ENCODE results near the gene SMYD3.
"Not testable (repeated sequence)": the region's sequence is repeated elsewhere in the genome, so short reads cannot be mapped to it uniquely, and the experiment has no call there.

SMYD3 gene

DNA sequence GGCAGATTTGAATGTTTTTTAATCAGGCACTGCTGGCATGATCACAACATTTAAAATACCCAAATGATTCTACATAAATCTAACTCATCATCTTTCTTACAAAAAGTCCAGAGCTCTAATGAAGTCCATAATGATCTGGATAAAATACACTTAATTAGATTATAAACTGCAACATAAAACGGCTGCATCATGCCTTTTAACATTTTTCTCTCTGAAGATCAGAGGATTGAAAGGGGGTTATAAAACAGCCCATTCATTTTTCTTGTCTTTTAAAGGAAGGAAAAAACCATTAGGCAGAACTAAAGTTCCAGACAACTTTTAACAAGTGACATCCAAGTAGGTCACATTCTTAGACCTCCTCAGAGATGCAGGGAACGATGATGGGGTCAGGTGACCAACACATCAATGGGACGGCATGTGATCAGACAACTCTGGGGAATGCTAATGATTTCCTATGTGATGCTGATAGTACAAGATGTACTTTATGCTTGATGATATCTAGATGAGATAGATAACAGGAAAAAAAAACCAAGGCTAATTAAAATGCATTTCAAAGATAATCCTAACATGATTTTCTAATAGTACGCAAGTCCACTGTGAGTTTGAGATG, 455.1 kb downstream of the SMYD3 start:
- no peak for DNase-seq

DNA sequence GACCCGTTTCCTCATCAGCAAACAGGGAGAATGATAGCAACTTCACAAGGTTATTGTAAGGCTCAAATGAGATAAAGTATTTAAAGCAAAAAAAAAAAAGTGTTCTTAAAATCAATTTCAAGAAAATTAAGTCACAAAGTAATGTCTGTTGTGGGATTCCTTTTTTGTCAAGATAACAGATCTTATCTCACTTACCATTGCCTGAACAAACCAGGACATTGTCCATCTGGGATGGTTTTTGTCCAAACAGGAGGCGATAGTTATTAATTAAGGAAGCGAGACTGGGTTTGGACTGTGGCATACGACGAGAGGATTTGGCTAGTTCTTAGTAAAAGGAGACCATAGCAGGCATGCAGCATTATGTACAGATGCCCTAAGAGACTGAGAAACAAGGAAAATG, 458.4 kb downstream of the SMYD3 start:
- no peak for DNase-seq

DNA sequence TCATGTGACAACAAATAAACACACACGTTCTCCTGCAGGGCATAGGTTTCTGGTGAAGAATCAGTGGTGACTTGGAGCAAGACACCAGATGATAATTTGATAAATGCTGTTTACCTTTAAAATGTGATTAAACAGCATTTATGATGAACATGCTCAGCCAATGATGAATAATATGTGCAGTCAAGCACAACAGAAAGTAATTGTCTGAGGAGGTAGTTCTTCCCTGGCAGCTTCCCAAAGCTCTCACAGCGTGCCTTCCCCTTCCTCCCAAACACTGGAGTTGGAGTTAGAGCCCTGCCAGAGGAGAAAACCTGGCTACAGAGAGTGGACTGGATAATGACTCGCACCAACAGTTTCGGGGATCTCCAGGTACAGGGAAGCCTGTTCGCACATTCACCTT, 463.5 kb downstream of the SMYD3 start:
- no peak for DNase-seq

DNA sequence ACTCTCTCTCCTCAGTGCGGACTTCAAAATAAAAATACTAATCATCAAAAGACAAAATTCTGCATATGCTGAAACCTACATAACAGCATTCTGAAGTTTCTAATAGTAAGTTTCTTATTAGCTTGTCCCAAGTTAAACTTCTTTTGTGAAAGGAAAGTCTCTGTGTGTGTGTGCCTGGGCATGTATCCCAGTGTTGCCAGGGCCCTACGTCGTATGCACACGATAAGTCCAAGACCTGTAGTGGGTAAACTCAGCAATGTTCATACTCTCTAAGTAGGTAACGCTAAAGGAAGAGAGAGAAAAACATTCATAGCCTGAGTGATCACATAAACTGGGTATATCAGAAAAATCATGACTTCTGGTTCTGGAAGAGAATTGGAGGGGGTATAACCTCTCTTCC, 465.7 kb downstream of the SMYD3 start:
- no peak for DNase-seq

DNA sequence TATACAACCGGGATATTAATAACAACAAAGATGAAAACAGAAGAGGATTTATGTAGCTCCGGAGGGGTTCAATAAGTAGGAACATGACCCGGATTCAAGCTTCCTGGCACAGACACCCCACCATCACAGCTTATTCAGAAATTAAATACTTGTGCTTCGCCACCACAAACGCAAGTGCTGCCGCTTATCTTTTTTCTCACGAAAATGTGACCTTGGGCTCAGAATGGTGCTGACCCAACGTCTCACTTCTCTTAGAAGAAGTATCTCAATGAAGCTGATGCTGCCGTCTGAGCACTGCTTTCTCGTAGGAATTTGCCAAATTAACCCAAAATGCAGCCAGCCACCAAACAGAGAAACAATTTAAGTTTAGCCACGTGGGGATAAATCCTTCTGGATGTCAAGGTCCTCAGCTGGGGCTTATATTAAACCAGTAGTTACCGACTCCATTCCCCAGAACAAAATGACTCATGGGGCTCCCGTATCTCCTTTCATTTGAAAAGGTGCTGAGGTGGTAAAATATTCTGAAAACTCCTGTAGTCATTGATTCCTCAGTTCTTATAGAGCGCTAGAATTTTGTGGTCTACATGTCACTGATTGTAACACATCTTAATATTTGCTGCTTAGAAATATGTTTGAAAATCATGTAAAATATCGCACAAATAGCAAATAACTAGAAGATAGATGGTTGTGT, 466.7 kb downstream of the SMYD3 start:
- no peak for DNase-seq

GRCh38 chr1:246039584-246039983, 467.5 kb downstream of the SMYD3 start:
- DNase-seq = no peak

DNA sequence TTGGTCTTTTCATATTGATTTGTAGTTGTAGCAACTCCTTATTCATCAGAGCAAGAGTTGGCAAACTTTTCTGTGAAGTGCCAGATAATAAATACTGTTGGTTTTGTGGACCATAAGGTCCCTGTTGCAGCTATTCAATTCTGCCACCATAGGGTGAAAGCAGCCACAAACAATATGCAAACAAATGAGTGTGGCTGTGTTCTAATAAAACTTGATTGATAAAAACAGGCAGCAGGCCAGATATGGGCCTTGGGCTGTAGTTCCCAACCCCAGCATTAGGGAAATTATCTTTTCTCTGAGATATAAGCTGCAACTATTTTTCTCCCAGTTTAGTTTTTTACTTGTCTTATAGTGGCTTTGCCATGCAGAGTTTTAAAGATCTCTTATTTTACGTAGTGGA, 469.2 kb downstream of the SMYD3 start:
- DNase-seq = no peak

DNA sequence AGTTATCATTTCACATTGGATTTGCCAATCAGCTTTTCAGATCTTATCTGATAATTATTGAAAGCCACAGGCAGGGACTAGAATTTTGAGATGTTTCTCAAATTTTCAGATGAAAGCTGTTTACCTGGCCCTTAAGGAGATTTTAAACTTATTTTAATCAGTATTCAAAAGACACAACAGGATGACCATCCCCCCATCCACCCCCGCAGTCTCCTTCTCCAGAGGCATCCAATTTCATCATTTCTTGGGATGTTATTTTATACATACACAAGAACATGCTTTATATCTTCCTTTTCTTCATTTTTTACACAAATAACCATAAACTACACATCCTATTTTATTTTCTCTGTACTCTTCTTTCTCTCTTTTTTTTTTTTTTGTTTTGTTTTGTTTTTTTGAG, 470.9 kb downstream of the SMYD3 start:
- no peak for DNase-seq

DNA sequence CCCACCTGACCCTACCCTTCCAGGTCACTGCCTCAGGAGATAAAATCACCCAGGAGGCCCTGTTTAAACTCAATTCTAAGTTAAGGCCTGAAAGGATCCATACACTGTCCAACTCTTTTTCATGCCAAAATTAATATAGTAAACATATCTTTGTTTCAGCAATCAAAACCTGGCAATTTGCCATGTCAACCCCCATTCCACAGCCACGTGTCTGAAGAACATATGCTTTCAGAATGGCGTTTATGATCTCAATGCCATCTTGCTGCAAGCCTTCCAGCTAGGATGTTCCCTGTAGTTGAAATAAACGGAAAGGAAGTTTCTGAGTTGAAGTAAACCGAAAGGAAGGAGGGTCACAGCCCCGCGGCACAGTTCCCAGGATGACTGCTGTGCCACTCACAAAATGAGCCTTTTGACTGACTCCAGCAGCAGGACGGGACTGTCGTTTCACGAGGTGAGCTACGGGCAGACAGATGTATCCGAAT, 472.0 kb downstream of the SMYD3 start:
- DNase-seq = no peak

DNA sequence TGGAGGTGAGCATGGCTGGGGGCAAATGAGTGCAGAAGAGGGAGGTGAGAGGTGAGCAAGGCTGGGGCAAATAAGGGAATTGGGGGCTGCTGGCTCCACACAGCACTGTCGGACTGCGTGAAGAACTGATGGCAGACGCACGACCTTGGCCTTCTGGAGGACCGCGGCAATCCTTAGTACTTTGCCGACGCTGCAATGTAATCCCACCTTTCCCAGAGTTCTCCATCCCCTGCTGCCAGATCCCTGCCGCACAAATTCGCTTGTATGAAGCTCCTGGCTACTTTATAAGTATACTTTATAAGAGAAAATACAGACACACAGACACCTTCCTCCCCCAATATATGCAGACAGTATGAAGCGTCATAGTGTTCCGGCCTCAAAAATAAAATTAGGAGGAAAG, 472.4 kb downstream of the SMYD3 start:
- DNase-seq = no peak

- no peak for DNase-seq
Observed at GRCh38 chr1:246032984-246033383, 474.1 kb downstream of the SMYD3 start.

GRCh38 chr1:246032031-246032551, 475.0 kb downstream of the SMYD3 start:
- no peak for DNase-seq

DNA sequence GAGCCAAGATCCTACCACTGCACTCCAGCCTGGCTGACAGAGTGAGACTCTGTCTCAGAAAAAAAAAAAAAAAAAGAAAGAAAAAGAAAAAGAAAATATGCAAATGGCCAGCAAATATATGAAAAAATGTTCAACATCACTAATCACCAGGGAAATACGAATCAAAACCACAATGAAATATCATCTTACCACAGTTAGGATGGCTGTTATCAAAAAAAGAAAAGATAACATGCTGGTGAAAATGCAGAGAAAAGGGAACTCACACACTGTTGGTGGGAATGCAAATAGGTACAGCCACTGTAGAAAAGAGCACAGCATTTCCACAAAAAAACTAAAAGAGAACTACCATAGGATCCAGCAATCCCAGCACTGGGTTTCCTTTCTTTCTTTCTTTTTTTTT, 477.5 kb downstream of the SMYD3 start:
- DNase-seq = no peak

DNA sequence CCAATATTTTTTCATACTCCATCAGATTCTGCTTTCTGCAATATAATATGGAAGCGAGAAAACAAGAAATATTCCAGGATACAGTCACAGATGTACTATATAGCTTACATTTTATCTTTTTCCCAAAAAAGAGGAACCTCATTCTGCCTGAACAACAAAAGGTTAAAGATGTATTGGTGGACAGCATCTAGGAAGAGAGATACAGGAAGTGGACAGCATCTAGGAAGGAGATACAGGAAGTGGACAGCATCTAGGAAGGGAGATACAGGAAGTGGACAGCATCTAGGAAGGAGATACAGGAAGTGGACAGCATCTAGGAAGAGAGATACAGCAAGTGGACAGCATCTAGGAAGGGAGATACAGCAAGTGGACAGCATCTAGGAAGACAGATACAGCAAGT, 483.0 kb downstream of the SMYD3 start:
- not testable (repeated sequence) for DNase-seq

- DNase-seq = no peak
Observed at GRCh38 chr1:246020211-246020954, 486.7 kb downstream of the SMYD3 start.

DNA sequence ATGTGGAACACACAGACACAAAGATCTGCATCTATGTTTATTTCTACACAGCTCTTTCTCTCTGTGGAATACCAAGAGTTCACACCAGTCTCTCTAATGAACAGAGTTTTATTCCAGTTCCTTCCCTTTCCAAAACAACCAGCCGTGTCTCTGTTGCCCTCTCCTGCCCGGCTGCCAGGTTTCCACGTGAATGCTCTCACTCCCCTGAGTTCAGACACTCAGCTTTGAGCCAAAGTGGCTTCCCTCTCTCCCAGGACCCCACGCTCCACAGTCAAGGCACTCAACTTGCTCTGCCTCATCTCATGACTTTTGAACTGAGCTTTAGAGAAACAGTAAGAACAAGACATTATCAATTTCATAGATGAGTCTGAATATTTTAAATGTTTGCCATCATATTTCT, 488.9 kb downstream of the SMYD3 start:
- DNase-seq = no peak

DNA sequence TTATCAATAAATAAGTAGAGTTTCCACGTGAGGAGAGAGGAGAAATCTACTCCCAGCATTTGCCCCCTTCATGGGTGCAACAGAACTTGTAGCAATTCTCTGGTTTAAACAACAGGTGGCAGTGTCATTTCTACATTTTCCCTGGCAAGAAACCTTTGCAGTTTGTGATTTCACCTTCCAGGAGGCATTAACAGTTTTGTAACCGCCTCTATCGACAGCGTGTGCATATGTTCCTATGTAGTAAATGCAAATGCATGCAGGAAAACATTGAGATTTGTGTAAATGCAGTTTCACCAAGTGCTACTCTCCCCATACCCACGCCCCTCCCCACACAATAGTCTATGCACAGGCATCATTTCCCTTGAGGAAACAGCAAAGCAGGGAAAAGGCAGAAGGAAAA, 494.7 kb downstream of the SMYD3 start:
- DNase-seq = peak; percentile 43

- no peak for DNase-seq
Observed at GRCh38 chr1:246010386-246010785, 496.7 kb downstream of the SMYD3 start.

GRCh38 chr1:246008363-246008831, 498.7 kb downstream of the SMYD3 start:
- DNase-seq = no peak

DNA sequence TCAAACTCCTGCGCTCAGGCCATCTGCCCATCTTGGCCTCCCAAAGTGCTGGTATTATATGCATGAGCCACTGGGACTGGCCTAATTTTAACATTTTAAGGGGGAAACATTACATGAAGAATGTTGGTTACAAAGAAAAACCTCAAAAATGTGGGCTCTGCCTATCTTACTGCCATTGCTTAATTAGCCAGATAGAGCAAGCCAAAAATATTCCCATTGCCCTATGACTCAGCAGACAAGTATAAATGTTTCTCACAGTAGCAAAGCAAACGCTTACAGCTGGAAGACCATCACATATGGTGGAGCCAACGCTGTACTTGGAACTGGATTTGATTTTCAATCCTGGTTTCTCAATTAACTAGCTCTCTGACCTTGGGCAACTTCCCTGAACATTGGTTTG, 502.0 kb downstream of the SMYD3 start:
- no peak for DNase-seq

DNA sequence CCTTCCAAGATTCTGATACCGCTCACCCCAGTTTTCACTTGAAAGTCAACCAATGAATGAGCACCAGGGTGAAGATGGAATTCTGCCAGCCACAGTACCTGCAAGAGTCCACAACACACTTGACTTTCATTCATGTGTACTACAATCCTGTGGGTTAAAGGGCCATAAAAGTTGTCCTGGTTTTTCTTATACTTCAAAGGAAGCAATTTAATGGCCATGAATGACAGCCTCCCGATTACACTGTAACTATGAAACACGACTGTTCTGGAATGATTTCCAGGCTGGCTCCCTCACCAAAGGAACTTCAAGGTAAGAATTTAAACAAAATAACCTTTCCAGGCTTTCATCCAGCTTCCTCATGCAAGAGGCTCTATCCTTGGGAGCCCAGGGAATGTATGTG, 502.8 kb downstream of the SMYD3 start:
- DNase-seq = no peak

DNA sequence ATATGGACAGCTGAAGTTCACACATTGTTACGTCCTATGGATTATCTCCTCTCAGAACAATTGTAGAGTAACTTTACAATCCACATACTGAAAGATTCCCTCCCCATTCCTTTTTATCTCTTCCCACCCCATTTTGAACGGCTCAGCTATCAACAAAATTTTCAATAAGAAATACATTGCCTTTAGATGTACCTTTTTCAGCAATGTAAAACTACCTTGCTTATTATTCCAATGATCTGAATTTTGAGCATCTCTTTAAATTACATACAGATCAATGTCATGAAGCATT, 503.7 kb downstream of the SMYD3 start:
- DNase-seq = no peak

GRCh38 chr1:246002725-246003441, 504.2 kb downstream of the SMYD3 start:
- DNase-seq = peak; percentile 76
